NCI-H2171 treated with DMSO at 0.1 percent for 48 hours (cell line): ENCODE measurements around the gene APOL2.
"Not testable (repeated sequence)": the region's sequence is repeated elsewhere in the genome, so short reads cannot be mapped to it uniquely, and the experiment has no call there.

Experiments used
- DNase-seq: peaks from one replicate; lab custom pipeline; 2025; lab: John Stamatoyannopoulos, UW

The APOL2 gene

GRCh38 chr22:36243986-36244385 lies 4.7 kb upstream of the APOL2 start:
- DNase-seq: no peak

GRCh38 chr22:36239150-36239400 lies 252 bp downstream of the APOL2 start:
- no peak for DNase-seq

- no peak for DNase-seq
These were observed 766 bp downstream of the APOL2 start for GRCh38 chr22:36238373-36239149.

- no peak for DNase-seq
These were observed 1.6 kb downstream of the APOL2 start for GRCh38 chr22:36237462-36238372.

GRCh38 chr22:36236388-36237319 lies 2.7 kb downstream of the APOL2 start:
- no peak for DNase-seq

GRCh38 chr22:36235585-36235984 lies 3.7 kb downstream of the APOL2 start:
- DNase-seq: no peak

GRCh38 chr22:36234919-36235318 lies 4.4 kb downstream of the APOL2 start:
- peak; percentile 35 for DNase-seq

GRCh38 chr22:36234213-36234612 lies 5.1 kb downstream of the APOL2 start:
- no peak for DNase-seq

GRCh38 chr22:36233796-36234195 lies 5.5 kb downstream of the APOL2 start:
- no peak for DNase-seq

GRCh38 chr22:36232715-36233401 lies 6.5 kb downstream of the APOL2 start:
- no peak for DNase-seq

GRCh38 chr22:36231051-36231450 lies 8.3 kb downstream of the APOL2 start:
- not testable (repeated sequence) for DNase-seq

GRCh38 chr22:36229649-36230048 lies 9.7 kb downstream of the APOL2 start:
- not testable (repeated sequence) for DNase-seq

- no peak for DNase-seq
These were observed 10.4 kb downstream of the APOL2 start for GRCh38 chr22:36228944-36229343.

- DNase-seq: not testable (repeated sequence)
These were observed 11.0 kb downstream of the APOL2 start for GRCh38 chr22:36228369-36228768.

- DNase-seq: no peak
These were observed 11.5 kb downstream of the APOL2 start for GRCh38 chr22:36227806-36228205.

GRCh38 chr22:36227396-36227795 lies 11.9 kb downstream of the APOL2 start:
- DNase-seq: no peak

- DNase-seq: no peak
These were observed 13.1 kb downstream of the APOL2 start for GRCh38 chr22:36226189-36226588.

- no peak for DNase-seq
These were observed 13.9 kb downstream of the APOL2 start for GRCh38 chr22:36225333-36225922.

- no peak for DNase-seq
These were observed 15.1 kb downstream of the APOL2 start for GRCh38 chr22:36224245-36224644.

GRCh38 chr22:36223504-36223903 lies 15.8 kb downstream of the APOL2 start:
- DNase-seq: no peak

- DNase-seq: no peak
These were observed 16.4 kb downstream of the APOL2 start for GRCh38 chr22:36222887-36223450.
